DOHH2 (cell line): ENCODE measurements around the gene CD302.
"Not testable (repeated sequence)": the region's sequence is repeated elsewhere in the genome, so short reads cannot be mapped to it uniquely, and the experiment has no call there.

ENCODE experiments used
- H3F3A ChIP-seq: fragments of 200-600 bp; sonication (generic), shearing (Covaris generic); 2 replicates; pipeline ENCODE4 v1.6.0; 2016; ENCODE audit warnings: antibody characterized with exemption, mild to moderate bottlenecking; ENCODE audit not compliant: control insufficient read depth, insufficient read depth
- H3K27ac ChIP-seq: fragments of 200-600 bp; sonication (generic); 2 replicates; pipeline ENCODE4 v1.5.1; 2014; ENCODE audit warnings: low read depth, mild to moderate bottlenecking, low read length, moderate library complexity
- H3K27me3 ChIP-seq: fragments of 200-600 bp; sonication (generic); 2 replicates; pipeline ENCODE4 v1.6.1; 2014; ENCODE audit warnings: mild to moderate bottlenecking, low read length, mixed read lengths; ENCODE audit not compliant: control insufficient read depth
- H3K36me3 ChIP-seq: fragments of 200-600 bp; sonication (generic); 2 replicates; pipeline ENCODE4 v1.6.1; 2014; ENCODE audit warnings: mild to moderate bottlenecking, low read length, moderate library complexity, mixed read lengths; ENCODE audit not compliant: control insufficient read depth
- H3K4me1 ChIP-seq: fragments of 200-600 bp; sonication (generic); 2 replicates; pipeline ENCODE4 v1.6.1; 2014; ENCODE audit warnings: mild to moderate bottlenecking, low read length, mixed read lengths; ENCODE audit not compliant: control insufficient read depth
- H3K4me2 ChIP-seq: fragments of 200-600 bp; sonication (generic); 2 replicates; pipeline ENCODE4 v1.6.0; 2014; ENCODE audit warnings: mild to moderate bottlenecking, low read length, moderate library complexity
- H3K4me3 ChIP-seq: fragments of 200-600 bp; sonication (generic); 2 replicates; pipeline ENCODE4 v1.5.1; 2014; ENCODE audit warnings: mild to moderate bottlenecking, low read length, mixed read lengths
- H3K79me2 ChIP-seq: fragments of 200-600 bp; sonication (generic); 2 replicates; pipeline ENCODE4 v1.6.1; 2014; ENCODE audit warnings: mild to moderate bottlenecking, low read length, mixed read lengths; ENCODE audit not compliant: control insufficient read depth
- H3K9me2 ChIP-seq: fragments of 200-600 bp; sonication (generic); replicated peaks from 2 replicates; pipeline ENCODE4 v1.6.1; 2014; ENCODE audit warnings: mild to moderate bottlenecking, low read length, mixed read lengths; ENCODE audit not compliant: control insufficient read depth
- H3K9me3 ChIP-seq: fragments of 200-600 bp; sonication (generic); 2 replicates; pipeline ENCODE4 v1.6.1; 2014; ENCODE audit warnings: antibody characterized with exemption, low read length, mixed read lengths; ENCODE audit not compliant: control insufficient read depth, insufficient read depth
- H4K20me1 ChIP-seq: fragments of 200-600 bp; sonication (generic); 2 replicates; pipeline ENCODE4 v1.6.0; 2014; ENCODE audit warnings: low read depth, mild to moderate bottlenecking, antibody characterized with exemption, low read length, moderate library complexity; ENCODE audit not compliant: control insufficient read depth, insufficient read depth
- CTCF ChIP-seq: fragments of 200-600 bp; sonication (generic); IDR thresholded peaks from one replicate; pipeline ENCODE4 v1.5.1; 2014; ENCODE audit warnings: antibody characterized with exemption, mild to moderate bottlenecking, low read depth, low read length; ENCODE audit not compliant: poor library complexity, severe bottlenecking
- EZH2phosphoT487 ChIP-seq: fragments of 200-600 bp; sonication (generic); IDR thresholded peaks from 2 replicates; pipeline ENCODE4 v1.6.1; 2017; ENCODE audit warnings: borderline replicate concordance, mild to moderate bottlenecking, antibody characterized with exemption, low read length, moderate library complexity, mixed read lengths

The CD302 gene

GRCh38 chr2:159821775-159822477 is 23.9 kb upstream of the CD302 start:
- H3K4me2 ChIP-seq, H4K20me1 ChIP-seq, H3K4me3 ChIP-seq, H3F3A ChIP-seq, H3K27ac ChIP-seq, H3K9me3 ChIP-seq, H3K36me3 ChIP-seq, H3K79me2 ChIP-seq, H3K9me2 ChIP-seq, H3K4me1 ChIP-seq, H3K27me3 ChIP-seq: not testable (repeated sequence)

- no peak for TF ChIP-seq CTCF
- TF ChIP-seq EZH2phosphoT487 = no peak
- no peak overlapping the region for H3K4me2 ChIP-seq
- H4K20me1 ChIP-seq = no peaks in the 10 kb centered on the region
- no peaks in the 10 kb centered on the region for H3K4me1 ChIP-seq
- H3F3A ChIP-seq = no peaks in the 10 kb centered on the region
- H3K79me2 ChIP-seq = no peaks in the 10 kb centered on the region
- no peak overlapping the region for H3K27ac ChIP-seq
- H3K27me3 ChIP-seq = no peaks in the 10 kb centered on the region
- no peaks in the 10 kb centered on the region for H3K9me3 ChIP-seq
- no peaks in the 10 kb centered on the region for H3K36me3 ChIP-seq
- no peak overlapping the region for H3K4me3 ChIP-seq
- no peaks in the 10 kb centered on the region for H3K9me2 ChIP-seq
These were observed 20.9 kb upstream of the CD302 start for GRCh38 chr2:159818940-159819339.

GRCh38 chr2:159817283-159817682 is 19.3 kb upstream of the CD302 start:
- Histone ChIP-seq H3K9me3 (no peaks in the 10 kb centered on the region), H3F3A (no peaks in the 10 kb centered on the region), H3K4me1 (no peaks in the 10 kb centered on the region), H3K36me3 (no peaks in the 10 kb centered on the region), H3K4me2 (no peak overlapping the region), H4K20me1 (no peaks in the 10 kb centered on the region), H3K79me2 (no peaks in the 10 kb centered on the region), H3K9me2 (no peaks in the 10 kb centered on the region), H3K27ac (no peak overlapping the region), H3K27me3 (no peaks in the 10 kb centered on the region), H3K4me3 (no peak overlapping the region)
- TF ChIP-seq EZH2phosphoT487 (no peak), CTCF (no peak)

GRCh38 chr2:159811232-159811631 is 13.2 kb upstream of the CD302 start:
- H3K27ac ChIP-seq = no peak overlapping the region

More at GRCh38 chr2:159811232-159811631, 13.2 kb upstream of the CD302 start:
- Histone ChIP-seq H3K4me1 (no peaks in the 10 kb centered on the region), H3K36me3 (no peaks in the 10 kb centered on the region), H3K4me3 (no peak overlapping the region), H3K4me2 (no peak overlapping the region), H3F3A (no peaks in the 10 kb centered on the region), H4K20me1 (no peaks in the 10 kb centered on the region), H3K79me2 (no peaks in the 10 kb centered on the region), H3K27me3 (no peaks in the 10 kb centered on the region), H3K9me2 (no peaks in the 10 kb centered on the region), H3K9me3 (no peaks in the 10 kb centered on the region)
- no peak for TF ChIP-seq EZH2phosphoT487
- no peak for TF ChIP-seq CTCF
